Glutamatergic neuron (in vitro differentiated cells): ENCODE measurements around the gene FSIP1. TPM values are rescaled to one million over a fixed set of nuclear protein-coding genes. Genes with fewer than 3 reads are reported as not detected.

Source experiments
- DNase-seq: peaks from one replicate; pipeline ENCODE4 v3.0.0; 2022
- H3K27ac Mint-ChIP-seq: one replicate; pipeline ENCODE4 v1.8.0; 2020; ENCODE audit warnings: mild to moderate bottlenecking, mixed read lengths, inconsistent platforms; ENCODE audit not compliant: unreplicated experiment
- H3K27me3 Mint-ChIP-seq: one replicate; pipeline ENCODE4 v1.8.0; 2020; ENCODE audit warnings: mild to moderate bottlenecking, moderate library complexity, mixed read lengths, inconsistent platforms; ENCODE audit not compliant: unreplicated experiment
- H3K36me3 Mint-ChIP-seq: one replicate; pipeline ENCODE4 v1.8.0; 2020; ENCODE audit warnings: mild to moderate bottlenecking, mixed read lengths, inconsistent platforms; ENCODE audit not compliant: unreplicated experiment
- H3K4me1 Mint-ChIP-seq: one replicate; pipeline ENCODE4 v1.8.0; 2020; ENCODE audit warnings: mild to moderate bottlenecking, low read depth, mixed read lengths, inconsistent platforms; ENCODE audit not compliant: unreplicated experiment
- H3K4me3 Mint-ChIP-seq: one replicate; pipeline ENCODE4 v1.8.0; 2020; ENCODE audit warnings: mild to moderate bottlenecking, mixed read lengths, inconsistent platforms; ENCODE audit not compliant: unreplicated experiment
- H3K9me3 Mint-ChIP-seq: one replicate; pipeline ENCODE4 v1.8.0; 2020; ENCODE audit warnings: mild to moderate bottlenecking, moderate library complexity, mixed read lengths, inconsistent platforms; ENCODE audit not compliant: unreplicated experiment
- CTCF ChIP-seq: fragments of 200-600 bp; sonication (generic); IDR thresholded peaks from one replicate; pipeline ENCODE4 v1.5.0; 2021; ENCODE audit not compliant: partially characterized antibody, unreplicated experiment
- total RNA-seq: library from RNA; stranded (reverse); fragmentation: NEBNext Ultra II Directional; extraction: Animal tissue kit (Norgen Biotek cat#: 25700); gene quantifications from one replicate; pipeline ENCODE4 v1.2.1, GENCODE V29; 2021; ENCODE audit not compliant: unreplicated experiment

Gene FSIP1
- total RNA-seq, 1 donor from 2014 or later = 1.5 TPM

DNA sequence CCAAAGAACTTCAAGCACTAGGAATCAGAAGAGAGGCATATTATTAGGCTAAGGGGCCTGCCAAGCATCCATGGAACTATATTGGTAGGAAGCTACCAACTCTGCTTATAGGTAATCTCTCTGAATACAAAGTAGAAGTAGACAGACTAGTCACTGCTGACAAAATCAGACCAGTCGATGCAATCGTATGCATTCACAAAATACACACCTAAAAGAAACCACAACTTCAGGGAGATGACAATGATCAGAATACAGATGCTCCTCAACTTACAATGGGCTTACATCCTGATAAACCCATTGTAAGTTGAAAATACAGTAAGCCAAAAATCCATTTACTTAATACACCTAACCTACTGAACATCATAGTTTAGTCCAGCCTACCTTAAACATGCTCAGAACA is 94.7 kb downstream of the FSIP1 start:
- no peaks in the 10 kb centered on the region for H3K36me3 Mint-ChIP-seq
- no peak overlapping the region for H3K4me3 Mint-ChIP-seq
- peaks cover 2% of the 10 kb centered on the region for H3K27me3 Mint-ChIP-seq
- peaks cover 2% of the 10 kb centered on the region for H3K9me3 Mint-ChIP-seq
- no peak for DNase-seq
- H3K27ac Mint-ChIP-seq = no peak overlapping the region
- peaks cover 17% of the 10 kb centered on the region for H3K4me1 Mint-ChIP-seq
- TF ChIP-seq CTCF = no peak

- Mint-ChIP-seq H3K9me3 (no peaks in the 10 kb centered on the region), H3K4me1 (peaks cover 2% of the 10 kb centered on the region), H3K36me3 (no peaks in the 10 kb centered on the region), H3K4me3 (no peak overlapping the region), H3K27ac (no peak overlapping the region), H3K27me3 (no peaks in the 10 kb centered on the region)
- peak; percentile 86 for TF ChIP-seq CTCF
- DNase-seq = peak; percentile 28
Measured at GRCh38 chr15:39685999-39686613, 96.5 kb downstream of the FSIP1 start.

DNA sequence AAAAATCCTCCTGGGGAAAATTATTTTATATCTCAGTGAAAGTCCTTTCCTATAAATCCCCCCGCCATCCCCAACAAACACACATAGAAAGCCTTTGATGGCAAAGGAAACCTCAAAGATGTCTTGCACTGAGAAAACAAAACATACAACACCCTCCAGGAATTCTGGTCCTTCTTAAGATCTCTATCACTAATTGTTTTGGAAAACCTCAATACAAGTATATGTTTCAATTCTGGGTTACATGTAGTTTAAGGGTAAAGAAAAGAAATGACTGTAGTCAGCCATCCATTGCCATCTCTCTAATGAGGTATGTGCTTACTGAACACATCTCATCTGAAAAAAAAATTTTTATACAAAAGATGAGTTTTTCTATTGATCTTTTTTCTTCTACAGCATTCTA is 97.3 kb downstream of the FSIP1 start:
- no peaks in the 10 kb centered on the region for H3K9me3 Mint-ChIP-seq
- DNase-seq = no peak
- H3K27me3 Mint-ChIP-seq = no peaks in the 10 kb centered on the region
- peaks cover 1% of the 10 kb centered on the region for H3K4me1 Mint-ChIP-seq
- H3K36me3 Mint-ChIP-seq = no peaks in the 10 kb centered on the region
- no peak overlapping the region for H3K4me3 Mint-ChIP-seq
- TF ChIP-seq CTCF = no peak
- H3K27ac Mint-ChIP-seq = no peak overlapping the region

- no peak for DNase-seq
- Mint-ChIP-seq H3K27me3 (no peaks in the 10 kb centered on the region), H3K4me1 (no peaks in the 10 kb centered on the region), H3K4me3 (no peak overlapping the region), H3K27ac (no peak overlapping the region), H3K36me3 (no peaks in the 10 kb centered on the region), H3K9me3 (no peaks in the 10 kb centered on the region)
- no peak for TF ChIP-seq CTCF
Measured at GRCh38 chr15:39684233-39684632, 98.4 kb downstream of the FSIP1 start.

DNA sequence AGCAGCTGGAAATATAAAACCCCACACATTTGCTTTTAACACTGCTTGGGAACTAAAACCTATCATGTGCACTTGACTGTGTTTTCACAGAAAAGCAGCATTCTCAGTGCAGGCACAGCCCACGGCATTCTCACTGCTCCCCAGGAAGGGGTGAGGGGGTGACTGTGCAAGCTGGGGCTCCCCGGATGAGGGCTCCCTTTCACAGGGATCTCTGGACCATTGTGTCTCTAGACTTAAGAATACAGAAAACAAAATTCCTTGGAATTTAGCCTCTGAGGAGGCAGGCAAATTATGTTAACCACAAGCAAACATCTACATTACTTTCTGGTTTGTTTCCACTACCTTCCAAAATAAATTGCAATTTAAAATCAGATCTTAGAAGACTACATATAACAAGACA is 100.3 kb downstream of the FSIP1 start:
- H3K36me3 Mint-ChIP-seq = no peaks in the 10 kb centered on the region
- no peak for DNase-seq
- H3K4me1 Mint-ChIP-seq = no peaks in the 10 kb centered on the region
- no peak for TF ChIP-seq CTCF
- no peak overlapping the region for H3K4me3 Mint-ChIP-seq
- no peaks in the 10 kb centered on the region for H3K27me3 Mint-ChIP-seq
- H3K27ac Mint-ChIP-seq = no peak overlapping the region
- no peaks in the 10 kb centered on the region for H3K9me3 Mint-ChIP-seq
